GM18858 (cell line): Measurements from ENCODE around the gene PRSS21.

Source experiments
- ATAC-seq: cut with Tn5 transposase; IDR thresholded peaks from one replicate; pipeline ENCODE4 v1.9.1; 2021; ENCODE audit not compliant: unreplicated experiment

Gene PRSS21

GRCh38 chr16:2804728-2805127, 12.3 kb upstream of the PRSS21 start:
- ATAC-seq: no peak

GRCh38 chr16:2806286-2806685, 10.8 kb upstream of the PRSS21 start:
- no peak for ATAC-seq

GRCh38 chr16:2808181-2808580, 8.9 kb upstream of the PRSS21 start:
- no peak for ATAC-seq

GRCh38 chr16:2809149-2809760, 7.8 kb upstream of the PRSS21 start:
- no peak for ATAC-seq

- no peak for ATAC-seq
These were observed 6.4 kb upstream of the PRSS21 start for GRCh38 chr16:2810651-2811050.

GRCh38 chr16:2811703-2812471, 5.2 kb upstream of the PRSS21 start:
- no peak for ATAC-seq

- no peak for ATAC-seq
These were observed 3.2 kb upstream of the PRSS21 start for GRCh38 chr16:2813771-2814221.

- no peak for ATAC-seq
These were observed 2.3 kb upstream of the PRSS21 start for GRCh38 chr16:2814551-2815298.

- ATAC-seq: no peak
These were observed 1.7 kb upstream of the PRSS21 start for GRCh38 chr16:2815299-2815771.

GRCh38 chr16:2817340-2818271, 569 bp downstream of the PRSS21 start:
- ATAC-seq: no peak

- ATAC-seq: no peak
These were observed 1.3 kb downstream of the PRSS21 start for GRCh38 chr16:2818272-2818876.

GRCh38 chr16:2819179-2819938, 2.3 kb downstream of the PRSS21 start:
- no peak for ATAC-seq

- ATAC-seq: no peak
These were observed 3.1 kb downstream of the PRSS21 start for GRCh38 chr16:2819939-2820835.

GRCh38 chr16:2820836-2821486, 3.9 kb downstream of the PRSS21 start:
- no peak for ATAC-seq

GRCh38 chr16:2821487-2822157, 4.6 kb downstream of the PRSS21 start:
- no peak for ATAC-seq

GRCh38 chr16:2822158-2822495, 5.1 kb downstream of the PRSS21 start:
- ATAC-seq: no peak

- ATAC-seq: no peak
These were observed 5.5 kb downstream of the PRSS21 start for GRCh38 chr16:2822496-2822895.

- no peak for ATAC-seq
These were observed 7.6 kb downstream of the PRSS21 start for GRCh38 chr16:2824626-2825025.
